A549 (cell line): ENCODE results near the gene POU4F1.

Experiments
- FOSL2 ChIP-seq, 2 experiments: fragments of 450-650 bp in 1 of 2; fragments of >200 bp in 1 of 2; sonication (Bioruptor Twin) in 1 of 2; formaldehyde crosslinking; IDR thresholded peaks; 2 replicates each; pipeline versions ENCODE4 v1.5.0 to v1.6.1; 2016 to 2020; ENCODE audit warnings: mild to moderate bottlenecking in 1 of 2, moderate library complexity in 1 of 2
- POLR2A ChIP-seq: IDR thresholded peaks from 2 replicates; pipeline ENCODE4 v1.6.1; 2012; ENCODE audit warnings: mild to moderate bottlenecking, low read length
- TF ChIP-seq, protein P1 (sequence below): fragments of >200 bp; sonication (Bioruptor Twin); formaldehyde crosslinking; IDR thresholded peaks from 3 replicates; pipeline ENCODE4 v1.5.1; 2016
- TF ChIP-seq, protein P2 (sequence below): IDR thresholded peaks from 2 replicates; pipeline ENCODE4 v1.6.1; 2012

DNA sequence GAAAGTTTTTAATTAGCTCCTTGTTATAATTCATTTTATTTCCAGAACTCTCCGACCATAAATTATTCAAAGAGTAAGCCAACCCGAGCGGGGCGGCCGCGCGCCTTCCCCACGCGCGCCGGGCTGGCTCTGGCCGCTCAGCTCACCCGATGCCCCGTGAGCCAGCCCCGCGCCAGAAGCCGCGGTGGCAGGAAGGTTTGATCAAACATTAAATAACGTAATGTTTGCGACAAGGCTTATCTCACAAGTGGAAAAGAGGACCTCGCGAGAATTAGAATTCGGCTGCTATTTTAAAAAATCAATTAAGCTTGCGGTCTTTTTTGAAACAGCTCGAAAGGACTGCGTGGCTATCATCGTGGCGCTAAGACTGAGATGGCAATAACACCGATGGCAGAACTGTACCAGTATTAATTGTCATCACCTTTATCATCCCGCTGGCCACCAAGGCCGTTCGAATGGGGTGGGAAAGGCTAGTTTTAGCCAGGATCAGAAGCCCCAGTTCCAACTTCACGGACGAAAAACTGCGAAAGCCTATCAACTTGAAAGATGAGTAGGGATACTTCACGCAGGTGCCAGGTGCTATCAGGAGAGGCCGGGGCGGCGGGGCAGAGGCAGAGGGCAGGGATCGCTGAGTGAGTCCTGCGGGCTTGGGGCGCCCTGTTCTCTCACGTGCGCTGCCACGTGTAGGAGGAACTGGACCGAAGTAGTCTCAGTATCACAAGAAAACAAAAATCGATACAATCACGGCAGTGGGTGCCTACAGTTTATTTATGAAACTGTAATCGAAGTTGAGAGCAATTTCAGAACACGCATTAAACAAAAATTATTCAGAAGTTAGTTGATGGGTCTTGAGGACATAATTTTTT lies 6.4 kb downstream of the POU4F1 start:
- TF ChIP-seq, protein P1, sequence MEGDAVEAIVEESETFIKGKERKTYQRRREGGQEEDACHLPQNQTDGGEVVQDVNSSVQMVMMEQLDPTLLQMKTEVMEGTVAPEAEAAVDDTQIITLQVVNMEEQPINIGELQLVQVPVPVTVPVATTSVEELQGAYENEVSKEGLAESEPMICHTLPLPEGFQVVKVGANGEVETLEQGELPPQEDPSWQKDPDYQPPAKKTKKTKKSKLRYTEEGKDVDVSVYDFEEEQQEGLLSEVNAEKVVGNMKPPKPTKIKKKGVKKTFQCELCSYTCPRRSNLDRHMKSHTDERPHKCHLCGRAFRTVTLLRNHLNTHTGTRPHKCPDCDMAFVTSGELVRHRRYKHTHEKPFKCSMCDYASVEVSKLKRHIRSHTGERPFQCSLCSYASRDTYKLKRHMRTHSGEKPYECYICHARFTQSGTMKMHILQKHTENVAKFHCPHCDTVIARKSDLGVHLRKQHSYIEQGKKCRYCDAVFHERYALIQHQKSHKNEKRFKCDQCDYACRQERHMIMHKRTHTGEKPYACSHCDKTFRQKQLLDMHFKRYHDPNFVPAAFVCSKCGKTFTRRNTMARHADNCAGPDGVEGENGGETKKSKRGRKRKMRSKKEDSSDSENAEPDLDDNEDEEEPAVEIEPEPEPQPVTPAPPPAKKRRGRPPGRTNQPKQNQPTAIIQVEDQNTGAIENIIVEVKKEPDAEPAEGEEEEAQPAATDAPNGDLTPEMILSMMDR, result no peak
- TF ChIP-seq, protein P2, sequence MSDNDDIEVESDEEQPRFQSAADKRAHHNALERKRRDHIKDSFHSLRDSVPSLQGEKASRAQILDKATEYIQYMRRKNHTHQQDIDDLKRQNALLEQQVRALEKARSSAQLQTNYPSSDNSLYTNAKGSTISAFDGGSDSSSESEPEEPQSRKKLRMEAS, result no peak
- TF ChIP-seq POLR2A (no peak), FOSL2 (IDR thresholded peaks at IDR 0.05) (no peak), FOSL2 (CRISPR knock-in tag; IDR thresholded peaks at IDR 0.05) (no peak)
